NCI-H1105 treated with DMSO at 0.1 percent for 48 hours (cell line): ENCODE data around the gene DPYD.
A peak's percentile ranks its signal among the peaks of the same experiment; 100 is the strongest.

Source experiments
- DNase-seq: peaks from one replicate; lab custom pipeline; 2025; lab: John Stamatoyannopoulos, UW

Gene DPYD

GRCh38 chr1:97906567-97907241 is 14.1 kb downstream of the DPYD start:
- no peak for DNase-seq

GRCh38 chr1:97905141-97905940 is 15.5 kb downstream of the DPYD start:
- DNase-seq: no peak

- peak; percentile 67 for DNase-seq
Measured at GRCh38 chr1:97904534-97904933, 16.3 kb downstream of the DPYD start.

GRCh38 chr1:97903626-97904025 is 17.2 kb downstream of the DPYD start:
- no peak for DNase-seq

- DNase-seq: no peak
Measured at GRCh38 chr1:97902067-97902466, 18.8 kb downstream of the DPYD start.

DNA sequence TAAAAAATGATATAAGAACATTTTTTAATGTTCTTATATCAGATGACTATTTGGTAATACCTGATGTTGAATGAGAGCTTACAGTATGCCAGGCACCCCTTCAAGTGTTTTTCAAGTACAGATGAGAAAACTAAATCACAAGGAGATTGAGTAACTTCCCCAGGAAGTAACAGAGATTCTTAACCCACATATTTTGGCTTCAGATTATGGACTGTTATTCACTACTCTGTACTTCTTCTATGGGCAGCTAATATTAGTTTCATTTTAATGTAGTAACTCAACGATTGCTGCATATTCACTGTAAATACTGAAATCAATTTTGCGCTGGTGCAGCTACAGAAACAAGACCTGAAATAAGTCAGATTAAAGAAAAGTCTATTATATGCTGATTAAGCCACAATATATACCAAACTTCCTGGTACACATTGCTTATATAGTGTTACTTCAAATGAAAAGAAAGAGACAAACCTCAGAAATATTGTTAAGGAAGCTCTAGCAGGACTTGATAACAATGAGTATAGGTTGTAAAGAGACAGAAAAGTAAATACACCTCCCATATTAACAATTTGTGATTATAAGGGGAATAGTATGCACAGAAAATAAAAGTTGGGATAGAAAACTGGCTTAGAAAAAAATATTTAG is 19.7 kb downstream of the DPYD start:
- DNase-seq: no peak

DNA sequence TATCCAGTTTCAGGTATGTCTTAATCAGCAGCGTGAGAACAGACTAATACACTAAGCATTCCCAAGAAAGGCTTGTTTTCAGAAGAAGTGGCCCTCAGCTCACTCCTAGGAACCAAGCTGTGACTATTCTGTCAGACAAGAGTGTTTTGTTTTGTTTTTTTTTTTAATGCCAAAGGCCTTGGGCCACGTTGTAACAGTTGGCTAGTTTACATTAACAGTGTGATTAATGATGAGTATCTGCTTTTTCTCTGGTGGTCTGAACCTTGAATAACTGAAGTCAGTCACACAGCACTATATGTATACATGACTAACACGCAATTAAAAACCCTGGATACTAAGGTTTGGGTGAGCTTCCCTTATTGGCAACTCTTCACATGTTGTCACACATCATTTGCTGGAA is 21.9 kb downstream of the DPYD start:
- no peak for DNase-seq

GRCh38 chr1:97895278-97895677 is 25.6 kb downstream of the DPYD start:
- no peak for DNase-seq

- DNase-seq: no peak
Measured at GRCh38 chr1:97893844-97894243, 27.0 kb downstream of the DPYD start.

GRCh38 chr1:97886199-97886598 is 34.6 kb downstream of the DPYD start:
- no peak for DNase-seq

DNA sequence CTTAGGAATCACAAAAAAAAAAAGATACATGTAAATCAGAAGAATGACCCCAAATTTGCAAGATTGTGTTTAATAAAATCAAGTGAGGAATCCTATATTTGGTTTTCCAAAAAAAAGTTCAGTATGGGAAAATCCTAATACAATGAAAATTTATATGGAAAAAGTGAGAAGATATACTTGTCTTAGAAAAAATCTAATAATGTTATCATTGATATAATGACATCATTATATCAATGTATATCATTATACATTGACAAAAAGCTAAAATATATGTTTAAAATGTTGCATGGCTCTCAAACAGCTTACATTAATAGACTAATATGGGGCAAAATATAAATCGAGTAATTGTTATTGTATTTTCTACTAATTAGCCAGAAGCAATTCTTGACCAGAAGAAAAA is 37.0 kb downstream of the DPYD start:
- DNase-seq: no peak

DNA sequence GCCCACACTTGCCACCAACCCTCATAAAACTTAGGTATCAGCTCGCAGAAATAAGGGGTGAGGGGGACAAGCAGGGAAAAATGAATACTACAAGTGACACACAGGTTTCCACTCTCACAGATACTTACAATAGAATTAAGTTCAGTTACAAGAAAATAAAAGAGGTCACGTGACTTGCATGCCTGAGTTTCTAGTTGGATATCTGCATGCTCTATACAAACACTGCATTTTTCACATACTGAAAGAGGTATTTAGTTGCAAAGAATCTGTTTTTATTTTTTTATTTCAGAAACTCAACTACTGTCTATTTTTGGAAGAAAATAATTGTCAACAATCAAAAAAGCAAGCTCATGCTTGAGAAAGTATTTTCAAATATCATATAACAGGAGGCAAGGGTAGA is 43.5 kb downstream of the DPYD start:
- no peak for DNase-seq

- DNase-seq: no peak
Measured at GRCh38 chr1:97875996-97876395, 44.8 kb downstream of the DPYD start.

- peak; percentile 99 for DNase-seq
Measured at GRCh38 chr1:97870589-97870988, 50.2 kb downstream of the DPYD start.

DNA sequence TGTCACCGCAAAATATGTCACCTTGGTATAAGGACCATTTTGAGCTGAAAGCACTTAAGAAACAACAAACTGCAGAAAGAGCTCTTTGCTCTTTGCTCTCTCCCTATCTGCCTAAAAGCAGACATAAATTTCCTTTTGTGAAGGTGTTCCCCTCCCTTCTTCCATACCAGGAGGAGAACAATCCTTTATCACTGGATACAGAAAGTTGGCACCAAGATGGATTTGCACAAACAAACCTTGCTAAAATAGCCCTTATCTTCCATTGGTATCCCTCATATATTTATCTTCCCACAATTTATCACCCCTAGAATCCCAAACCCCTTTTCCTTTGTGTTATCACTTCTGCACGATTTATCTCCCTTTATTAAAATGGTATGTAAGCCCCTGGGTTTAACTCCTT is 51.4 kb downstream of the DPYD start:
- DNase-seq: no peak

DNA sequence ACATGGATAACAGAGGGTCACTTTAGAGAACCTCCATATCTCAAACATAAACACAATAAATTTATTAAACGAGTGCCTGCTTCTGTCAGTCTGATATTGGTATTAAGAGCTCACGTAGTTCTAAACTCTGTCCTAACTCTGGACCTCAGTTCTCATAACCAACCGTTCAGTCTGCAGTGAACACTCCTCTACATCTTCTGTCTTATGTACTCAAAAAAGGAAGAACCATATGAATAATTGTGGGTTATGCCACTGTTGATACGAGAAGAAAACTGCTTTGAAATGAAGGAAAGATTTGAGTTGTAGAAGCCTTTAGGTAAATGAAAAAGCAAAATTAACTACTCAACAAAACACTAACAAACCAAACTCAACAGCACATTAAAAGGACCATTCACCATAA is 53.7 kb downstream of the DPYD start:
- DNase-seq: no peak

- DNase-seq: no peak
Measured at GRCh38 chr1:97864615-97865014, 56.2 kb downstream of the DPYD start.

DNA sequence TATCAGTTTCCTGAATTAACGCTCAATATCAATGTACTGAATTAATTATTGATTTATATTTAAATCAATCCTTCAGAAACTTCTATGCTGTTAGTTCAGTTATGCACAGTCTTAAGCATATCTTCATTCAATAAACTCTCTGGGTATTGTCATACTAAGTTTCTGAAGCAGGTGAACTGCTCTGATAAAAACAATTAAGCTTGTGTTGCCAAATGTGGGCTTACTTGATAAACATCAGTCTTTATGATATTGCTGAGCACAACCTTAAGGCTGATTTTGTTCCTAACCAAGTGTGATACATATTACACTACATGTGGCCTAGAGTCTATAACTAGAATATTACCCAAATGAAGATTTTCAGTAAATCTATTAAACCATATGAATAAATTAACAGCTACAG is 67.6 kb downstream of the DPYD start:
- DNase-seq: no peak

DNA sequence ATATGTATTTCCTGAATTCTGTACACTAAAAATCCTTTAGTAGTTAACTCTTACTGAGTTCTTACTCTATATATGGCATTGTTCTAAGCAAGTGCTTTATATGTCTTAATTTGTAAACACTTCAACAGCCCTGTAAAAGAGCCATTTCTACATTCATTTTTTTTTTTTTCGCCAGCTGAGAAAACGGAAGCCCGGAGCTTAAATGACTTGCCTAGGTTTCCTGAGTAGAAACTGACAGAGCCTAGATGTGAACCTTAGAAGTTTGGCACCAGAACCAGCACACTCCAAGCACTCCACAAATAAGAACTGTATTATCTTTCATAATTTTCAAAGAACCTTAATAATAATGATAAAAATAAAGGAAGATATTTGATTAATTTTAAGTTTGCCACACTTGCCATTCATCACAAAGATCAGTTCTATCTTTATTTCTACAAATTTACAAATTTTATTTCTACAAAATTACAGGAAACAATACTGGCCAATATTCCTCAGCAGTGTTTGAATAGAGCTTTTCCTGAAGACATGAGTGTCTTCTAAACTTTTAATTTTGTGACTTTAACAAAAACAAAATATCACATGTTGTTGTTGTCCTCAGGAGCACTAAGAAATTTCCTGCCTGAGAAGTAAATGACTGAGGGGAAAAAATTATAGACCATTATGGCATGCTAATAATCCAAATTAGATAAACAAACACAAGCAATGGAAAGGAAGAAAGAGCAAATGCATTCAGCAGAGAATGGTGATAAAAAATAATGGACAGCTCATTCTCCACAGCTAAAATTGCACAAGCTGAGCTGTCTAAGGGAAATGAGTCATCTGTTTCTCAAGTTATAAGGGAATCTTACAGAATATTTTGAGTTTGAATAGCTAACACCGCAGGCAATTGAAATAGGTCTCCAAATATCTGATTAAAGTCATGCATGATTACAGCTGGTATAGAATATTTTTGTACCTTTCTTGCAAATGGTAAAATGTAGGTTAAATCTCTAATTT is 71.2 kb downstream of the DPYD start:
- peak; percentile 94 for DNase-seq

- DNase-seq: no peak
Measured at GRCh38 chr1:97845805-97846204, 75.0 kb downstream of the DPYD start.

- no peak for DNase-seq
Measured at GRCh38 chr1:97844552-97845089, 76.2 kb downstream of the DPYD start.

- DNase-seq: no peak
Measured at GRCh38 chr1:97841338-97841737, 79.5 kb downstream of the DPYD start.
